ENCODE measurements around the gene CPNE8. TPM values are rescaled to one million over a fixed set of nuclear protein-coding genes. Genes with fewer than 3 reads are reported as not detected.

Gene CPNE8
- total RNA-seq, 2 donors from 2014 or later = 8.7 to 18.0 TPM

GRCh38 chr12:38690646-38691045 is 214.7 kb downstream of the CPNE8 start:
- H3K36me3 ChIP-seq (ENCODE audit: control insufficient read depth, insufficient read depth, low read length) = no peaks in the 10 kb centered on the region
- H3K4me3 ChIP-seq (ENCODE audit: low read length) = no peak overlapping the region
- TF ChIP-seq CTCF (conservative IDR thresholded peaks at IDR 0.05) = no peak
- H3K9me3 Mint-ChIP-seq = no peaks in the 10 kb centered on the region
- no peaks in the 10 kb centered on the region for H3K27me3 Mint-ChIP-seq (ENCODE audit: insufficient read depth)
- no peak overlapping the region for H3K27ac Mint-ChIP-seq
- no peaks in the 10 kb centered on the region for H3K4me1 ChIP-seq (ENCODE audit: control insufficient read depth, insufficient read depth, low read length)
- H3K4me3 Mint-ChIP-seq = no peak overlapping the region
- H3K27me3 ChIP-seq (ENCODE audit: control insufficient read depth, insufficient read depth, low read length, poor library complexity, severe bottlenecking) = no peaks in the 10 kb centered on the region
- no peaks in the 10 kb centered on the region for H3K4me1 Mint-ChIP-seq
- H3K9me3 ChIP-seq (ENCODE audit: control insufficient read depth, low read length) = no peaks in the 10 kb centered on the region
- no peaks in the 10 kb centered on the region for H3K36me3 Mint-ChIP-seq (ENCODE audit: low read depth)
- no peak overlapping the region for H3K9ac ChIP-seq (ENCODE audit: extremely low read depth, low read length, poor library complexity, severe bottlenecking)
- no peak overlapping the region for H3K27ac ChIP-seq (ENCODE audit: low read depth, low read length)
- no peak for DNase-seq

GRCh38 chr12:38689704-38690103 is 215.7 kb downstream of the CPNE8 start:
- no peaks in the 10 kb centered on the region for H3K9me3 ChIP-seq (ENCODE audit: control insufficient read depth, low read length)
- Mint-ChIP-seq H3K36me3 (ENCODE audit: low read depth) (no peaks in the 10 kb centered on the region), H3K27me3 (ENCODE audit: insufficient read depth) (no peaks in the 10 kb centered on the region), H3K9me3 (no peaks in the 10 kb centered on the region), H3K4me3 (no peak overlapping the region), H3K4me1 (no peaks in the 10 kb centered on the region), H3K27ac (no peak overlapping the region)
- H3K4me3 ChIP-seq (ENCODE audit: low read length) = no peak overlapping the region
- 90 to 100% methylated on average over 2 to 5 of the region's 5 CpGs for WGBS, 2 experiments (ENCODE audit: insufficient coverage in 1 of 2, insufficient read length in 1 of 2)
- H3K27me3 ChIP-seq (ENCODE audit: control insufficient read depth, insufficient read depth, low read length, poor library complexity, severe bottlenecking) = no peaks in the 10 kb centered on the region
- H3K4me1 ChIP-seq (ENCODE audit: control insufficient read depth, insufficient read depth, low read length) = no peaks in the 10 kb centered on the region
- H3K9ac ChIP-seq (ENCODE audit: extremely low read depth, low read length, poor library complexity, severe bottlenecking) = no peak overlapping the region
- no peak for TF ChIP-seq CTCF (conservative IDR thresholded peaks at IDR 0.05)
- H3K27ac ChIP-seq (ENCODE audit: low read depth, low read length) = no peak overlapping the region
- H3K36me3 ChIP-seq (ENCODE audit: control insufficient read depth, insufficient read depth, low read length) = no peaks in the 10 kb centered on the region
- DNase-seq = no peak

- Mint-ChIP-seq H3K36me3 (ENCODE audit: low read depth) (no peaks in the 10 kb centered on the region), H3K27ac (no peak overlapping the region), H3K27me3 (ENCODE audit: insufficient read depth) (no peaks in the 10 kb centered on the region), H3K4me1 (no peaks in the 10 kb centered on the region), H3K4me3 (no peak overlapping the region), H3K9me3 (no peaks in the 10 kb centered on the region)
- Histone ChIP-seq H3K4me1 (ENCODE audit: control insufficient read depth, insufficient read depth, low read length) (no peaks in the 10 kb centered on the region), H3K27me3 (ENCODE audit: control insufficient read depth, insufficient read depth, low read length, poor library complexity, severe bottlenecking) (no peaks in the 10 kb centered on the region), H3K27ac (ENCODE audit: low read depth, low read length) (no peak overlapping the region), H3K9me3 (ENCODE audit: control insufficient read depth, low read length) (no peaks in the 10 kb centered on the region), H3K36me3 (ENCODE audit: control insufficient read depth, insufficient read depth, low read length) (no peaks in the 10 kb centered on the region), H3K9ac (ENCODE audit: extremely low read depth, low read length, poor library complexity, severe bottlenecking) (no peak overlapping the region), H3K4me3 (ENCODE audit: low read length) (no peak overlapping the region)
- 76% methylated on average over 1 of the region's 1 CpG; no CpG with 5 or more reads in 1 of the 2 experiments for WGBS, 2 experiments (ENCODE audit: insufficient coverage in 1 of 2, insufficient read length in 1 of 2)
- no peak for DNase-seq
- TF ChIP-seq CTCF (conservative IDR thresholded peaks at IDR 0.05) = no peak
Observed at GRCh38 chr12:38689195-38689594, 216.2 kb downstream of the CPNE8 start.
